Parathyroid adenoma (tissue), 2 donors: ENCODE data around the gene IRF3.
A peak's percentile ranks its signal among the peaks of the same experiment; 100 is the strongest.

Experiments
- H2AFZ ChIP-seq: fragments of 300-600 bp; sonication (generic); one replicate; pipeline ENCODE4 v1.7.0; 2017; ENCODE audit warnings: antibody characterized with exemption, mild to moderate bottlenecking
- H3K27ac ChIP-seq: fragments of 300-600 bp; sonication (generic); one replicate; pipeline ENCODE4 v1.7.0; 2017
- H3K27me3 ChIP-seq: fragments of 300-600 bp; sonication (generic); one replicate; pipeline ENCODE4 v1.7.0; 2017; ENCODE audit warnings: low read length; ENCODE audit not compliant: control insufficient read depth, insufficient read depth
- H3K36me3 ChIP-seq: fragments of 300-600 bp; sonication (generic); one replicate; pipeline ENCODE4 v1.7.0; 2017; ENCODE audit warnings: low read length; ENCODE audit not compliant: control insufficient read depth, insufficient read depth
- H3K4me1 ChIP-seq: fragments of 300-600 bp; sonication (generic); one replicate; pipeline ENCODE4 v1.7.0; 2017; ENCODE audit warnings: control low read depth
- H3K4me2 ChIP-seq: fragments of 300-600 bp; sonication (generic); one replicate; pipeline ENCODE4 v1.7.0; 2017; ENCODE audit warnings: low read length
- H3K4me3 ChIP-seq: fragments of 300-600 bp; sonication (generic); one replicate; pipeline ENCODE4 v1.7.0; 2017; ENCODE audit warnings: low read depth, low read length
- H3K79me2 ChIP-seq: fragments of 300-600 bp; sonication (generic); one replicate; pipeline ENCODE4 v1.7.0; 2017; ENCODE audit warnings: control low read depth
- H3K9ac ChIP-seq: fragments of 300-600 bp; sonication (generic); one replicate; pipeline ENCODE4 v1.7.0; 2017; ENCODE audit warnings: mild to moderate bottlenecking
- H3K9me3 ChIP-seq: fragments of 300-600 bp; sonication (generic); one replicate; pipeline ENCODE4 v1.7.0; 2017; ENCODE audit warnings: low read length; ENCODE audit not compliant: control insufficient read depth
- TF ChIP-seq, protein P1 (sequence below): fragments of 300-600 bp; sonication (generic); IDR thresholded peaks from one replicate; pipeline ENCODE4 v1.7.0; 2017; ENCODE audit warnings: antibody characterized with exemption, mild to moderate bottlenecking
- donor health status: primary hyperparathyroidism.

Gene IRF3, protein sequence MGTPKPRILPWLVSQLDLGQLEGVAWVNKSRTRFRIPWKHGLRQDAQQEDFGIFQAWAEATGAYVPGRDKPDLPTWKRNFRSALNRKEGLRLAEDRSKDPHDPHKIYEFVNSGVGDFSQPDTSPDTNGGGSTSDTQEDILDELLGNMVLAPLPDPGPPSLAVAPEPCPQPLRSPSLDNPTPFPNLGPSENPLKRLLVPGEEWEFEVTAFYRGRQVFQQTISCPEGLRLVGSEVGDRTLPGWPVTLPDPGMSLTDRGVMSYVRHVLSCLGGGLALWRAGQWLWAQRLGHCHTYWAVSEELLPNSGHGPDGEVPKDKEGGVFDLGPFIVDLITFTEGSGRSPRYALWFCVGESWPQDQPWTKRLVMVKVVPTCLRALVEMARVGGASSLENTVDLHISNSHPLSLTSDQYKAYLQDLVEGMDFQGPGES

DNA sequence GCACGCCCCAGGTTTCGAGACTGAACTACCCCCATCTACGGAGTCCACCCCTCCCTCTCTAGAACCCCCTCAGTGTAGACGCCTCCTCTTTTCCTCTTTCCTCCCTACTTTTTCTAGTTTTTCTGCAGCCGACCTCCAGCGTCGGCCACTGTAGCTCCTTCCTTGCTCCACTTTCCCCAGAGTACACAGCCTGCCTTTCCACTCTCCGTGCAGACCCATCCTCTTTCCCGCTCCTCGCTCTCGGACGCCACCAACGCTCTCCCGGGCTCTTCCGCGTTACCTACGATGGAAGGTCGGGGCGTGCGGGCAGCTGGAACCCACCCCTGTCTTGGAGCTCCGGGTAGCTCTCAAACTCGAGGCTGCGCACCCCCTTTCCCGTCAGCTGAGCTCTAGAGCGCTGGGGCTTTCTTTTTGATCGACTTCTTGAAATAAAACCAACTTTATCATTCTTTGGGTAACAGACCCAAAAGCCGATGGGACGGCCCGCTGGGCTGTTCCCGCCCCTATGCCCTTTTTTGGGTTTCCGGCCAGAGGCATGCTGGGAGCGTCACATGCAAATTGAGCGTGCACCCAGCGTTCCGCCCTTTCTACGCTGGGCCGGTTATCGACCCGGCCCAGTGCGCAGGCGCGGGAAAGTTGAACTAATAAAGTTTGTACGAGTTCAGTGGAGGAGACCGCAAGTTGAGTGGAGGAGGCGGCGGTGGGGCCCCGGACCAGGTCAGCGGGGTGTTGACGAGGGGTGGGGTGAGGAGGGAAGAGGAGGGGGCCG lies at the start of gene IRF3, which contains the start of gene BCL2L12:
IRF3 (minus strand) TSS at position 507 of the 769 bp plus-strand sequence. CDS start 1,019 bp downstream, outside the sequence.
BCL2L12 (plus strand) TSS at position 583 of the 769 bp plus-strand sequence. CDS start 760 bp downstream, outside the sequence.
- TF ChIP-seq, protein P1, sequence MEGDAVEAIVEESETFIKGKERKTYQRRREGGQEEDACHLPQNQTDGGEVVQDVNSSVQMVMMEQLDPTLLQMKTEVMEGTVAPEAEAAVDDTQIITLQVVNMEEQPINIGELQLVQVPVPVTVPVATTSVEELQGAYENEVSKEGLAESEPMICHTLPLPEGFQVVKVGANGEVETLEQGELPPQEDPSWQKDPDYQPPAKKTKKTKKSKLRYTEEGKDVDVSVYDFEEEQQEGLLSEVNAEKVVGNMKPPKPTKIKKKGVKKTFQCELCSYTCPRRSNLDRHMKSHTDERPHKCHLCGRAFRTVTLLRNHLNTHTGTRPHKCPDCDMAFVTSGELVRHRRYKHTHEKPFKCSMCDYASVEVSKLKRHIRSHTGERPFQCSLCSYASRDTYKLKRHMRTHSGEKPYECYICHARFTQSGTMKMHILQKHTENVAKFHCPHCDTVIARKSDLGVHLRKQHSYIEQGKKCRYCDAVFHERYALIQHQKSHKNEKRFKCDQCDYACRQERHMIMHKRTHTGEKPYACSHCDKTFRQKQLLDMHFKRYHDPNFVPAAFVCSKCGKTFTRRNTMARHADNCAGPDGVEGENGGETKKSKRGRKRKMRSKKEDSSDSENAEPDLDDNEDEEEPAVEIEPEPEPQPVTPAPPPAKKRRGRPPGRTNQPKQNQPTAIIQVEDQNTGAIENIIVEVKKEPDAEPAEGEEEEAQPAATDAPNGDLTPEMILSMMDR = no peak
- H3K27ac ChIP-seq = peak within 1 kb of the TSS; percentile 92
- peak within 1 kb of the TSS; percentile 38 for H3K9ac ChIP-seq
- H3K4me3 ChIP-seq = peak within 1 kb of the TSS; percentile 96
- no peaks in the 10 kb centered on the region for H3K4me1 ChIP-seq
- H3K4me2 ChIP-seq = peak within 1 kb of the TSS; percentile 100
- H3K9me3 ChIP-seq = no peaks in the 10 kb centered on the region
- no peaks in the 10 kb centered on the region for H3K36me3 ChIP-seq
- peak within 1 kb of the TSS; percentile 93 for H2AFZ ChIP-seq
- H3K79me2 ChIP-seq = no peaks in the 10 kb centered on the region
- H3K27me3 ChIP-seq = no peaks in the 10 kb centered on the region

DNA sequence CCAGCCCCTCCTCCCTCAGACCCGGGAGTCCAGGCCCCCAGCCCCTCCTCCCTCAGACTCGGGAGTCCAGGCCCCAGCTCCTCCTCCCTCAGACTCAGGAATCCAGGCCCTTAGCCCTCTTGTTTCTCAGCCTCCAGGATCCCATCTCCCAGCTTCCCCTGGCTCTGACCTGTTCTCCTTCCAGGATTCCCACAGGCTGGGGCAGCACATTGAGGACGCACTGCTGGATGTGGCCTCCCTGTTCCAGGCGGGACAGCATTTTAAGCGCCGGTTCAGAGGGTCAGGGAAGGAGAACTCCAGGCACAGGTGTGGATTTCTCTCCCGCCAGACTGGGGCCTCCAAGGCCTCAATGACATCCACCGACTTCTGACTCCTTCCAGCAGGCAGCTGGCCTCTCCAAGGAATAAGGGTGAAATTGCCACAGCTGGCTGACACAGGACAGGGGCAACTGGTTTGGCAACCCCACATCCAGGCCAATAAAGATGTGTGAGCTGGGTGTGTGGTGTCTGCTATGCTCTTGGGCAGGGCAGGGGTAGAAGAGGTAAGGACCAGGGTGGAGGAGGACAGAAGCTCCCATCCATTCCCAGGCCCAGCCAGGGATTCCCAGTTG lies 47.7 kb upstream of the IRF3 start:
- Histone ChIP-seq H3K27me3 (no peaks in the 10 kb centered on the region), H3K79me2 (no peaks in the 10 kb centered on the region), H3K9me3 (no peaks in the 10 kb centered on the region), H3K4me1 (no peaks in the 10 kb centered on the region), H3K4me2 (no peak overlapping the region), H3K4me3 (no peak overlapping the region), H3K36me3 (no peaks in the 10 kb centered on the region), H3K9ac (no peak overlapping the region), H2AFZ (no peak overlapping the region), H3K27ac (no peak overlapping the region)
- TF ChIP-seq, protein P1 = no peak

DNA sequence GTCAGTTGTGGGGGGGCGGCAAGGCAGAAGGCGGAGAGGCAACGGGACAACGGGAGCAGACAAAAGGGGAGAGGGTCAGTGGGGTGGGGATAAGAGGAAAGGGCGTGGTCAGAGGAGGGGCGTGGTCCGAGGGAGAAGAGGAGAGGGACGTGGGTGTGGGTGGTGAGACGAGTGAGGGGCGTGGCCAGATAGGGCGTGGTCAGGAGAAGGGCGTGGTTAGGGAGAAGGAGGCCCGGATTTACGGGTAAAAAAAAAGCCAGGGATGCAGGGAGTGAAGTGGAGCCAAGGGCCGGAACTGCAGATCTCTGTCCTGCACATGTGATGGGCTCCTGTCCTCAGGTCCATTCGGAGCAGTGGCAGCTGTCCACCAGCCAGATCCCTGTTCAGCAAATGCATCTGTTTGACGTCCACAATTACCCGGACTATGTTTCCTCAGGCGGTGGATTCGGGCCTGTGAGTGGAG lies 46.8 kb upstream of the IRF3 start:
- Histone ChIP-seq H2AFZ (no peak overlapping the region), H3K4me3 (no peak overlapping the region), H3K36me3 (no peaks in the 10 kb centered on the region), H3K79me2 (no peaks in the 10 kb centered on the region), H3K9me3 (no peaks in the 10 kb centered on the region), H3K9ac (no peak overlapping the region), H3K4me1 (no peaks in the 10 kb centered on the region), H3K4me2 (no peak overlapping the region), H3K27me3 (no peaks in the 10 kb centered on the region), H3K27ac (no peak overlapping the region)
- TF ChIP-seq, protein P1 = no peak

DNA sequence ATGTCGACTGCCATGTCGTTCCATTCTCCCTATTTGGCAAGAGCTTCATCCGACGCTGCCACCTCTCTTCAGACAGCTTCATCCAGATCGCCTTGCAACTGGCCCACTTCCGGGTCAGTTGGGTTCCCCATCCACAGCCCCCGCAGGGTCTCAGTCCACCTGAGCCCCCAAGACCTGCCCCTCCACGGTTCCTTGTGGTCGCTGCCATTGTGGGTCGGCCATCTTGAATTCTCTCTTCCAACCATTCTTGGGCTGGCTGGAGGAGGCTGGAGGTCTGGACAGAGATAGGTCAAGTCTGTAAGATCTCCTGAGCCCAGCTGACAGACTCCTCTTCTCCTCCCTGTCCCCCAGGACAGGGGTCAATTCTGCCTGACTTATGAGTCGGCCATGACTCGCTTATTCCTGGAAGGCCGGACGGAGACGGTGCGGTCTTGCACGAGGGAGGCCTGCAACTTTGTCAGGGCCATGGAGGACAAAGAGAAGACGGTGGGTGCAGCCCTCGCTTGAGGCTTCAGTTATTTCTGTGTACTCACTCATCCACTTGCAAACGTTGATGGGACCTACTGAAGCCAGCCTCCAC lies 44.8 kb upstream of the IRF3 start:
- Histone ChIP-seq H3K27me3 (no peaks in the 10 kb centered on the region), H3K4me2 (no peak overlapping the region), H3K79me2 (no peaks in the 10 kb centered on the region), H3K27ac (no peak overlapping the region), H3K9me3 (no peaks in the 10 kb centered on the region), H3K4me3 (no peak overlapping the region), H2AFZ (no peak overlapping the region), H3K36me3 (no peaks in the 10 kb centered on the region), H3K9ac (no peak overlapping the region), H3K4me1 (no peaks in the 10 kb centered on the region)
- TF ChIP-seq, protein P1 = no peak
